Measurements from ENCODE around the gene PCNT.
A peak's percentile ranks its signal among the peaks of the same experiment; 100 is the strongest.
"Not testable (repeated sequence)": the region's sequence is repeated elsewhere in the genome, so short reads cannot be mapped to it uniquely, and the experiment has no call there.

The PCNT gene

DNA sequence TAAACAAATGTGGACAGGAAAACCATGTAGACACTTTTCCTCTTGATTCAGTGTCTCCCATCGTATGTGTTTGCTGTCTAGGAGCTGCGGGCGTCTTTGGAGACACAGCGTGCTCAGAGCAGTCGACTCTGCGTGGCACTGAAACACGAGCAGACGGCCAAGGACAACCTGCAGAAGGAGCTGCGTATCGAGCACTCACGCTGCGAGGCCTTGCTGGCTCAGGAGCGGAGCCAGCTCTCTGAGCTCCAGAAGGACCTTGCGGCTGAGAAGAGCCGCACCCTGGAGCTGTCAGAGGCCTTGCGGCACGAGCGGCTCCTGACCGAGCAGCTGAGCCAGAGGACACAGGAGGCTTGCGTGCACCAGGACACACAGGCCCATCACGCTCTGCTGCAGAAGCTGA lies 107.5 kb downstream of the PCNT start:
- DNase-seq (ENCODE audit: low read depth in 1 of 2, low spot score in 1 of 2) = no peak
- H3K4me3 ChIP-seq (replicated peaks; ENCODE audit: insufficient read depth, low read length) = no peak overlapping the region
- TF ChIP-seq GABPA (IDR thresholded peaks at IDR 0.05; ENCODE audit: low read depth) (no peak), POLR2AphosphoS5 (IDR thresholded peaks at IDR 0.05; ENCODE audit: low read depth) (no peak), SPI1 (IDR thresholded peaks at IDR 0.05; ENCODE audit: borderline replicate concordance, low read depth) (no peak)
- TF ChIP-seq, protein P1, sequence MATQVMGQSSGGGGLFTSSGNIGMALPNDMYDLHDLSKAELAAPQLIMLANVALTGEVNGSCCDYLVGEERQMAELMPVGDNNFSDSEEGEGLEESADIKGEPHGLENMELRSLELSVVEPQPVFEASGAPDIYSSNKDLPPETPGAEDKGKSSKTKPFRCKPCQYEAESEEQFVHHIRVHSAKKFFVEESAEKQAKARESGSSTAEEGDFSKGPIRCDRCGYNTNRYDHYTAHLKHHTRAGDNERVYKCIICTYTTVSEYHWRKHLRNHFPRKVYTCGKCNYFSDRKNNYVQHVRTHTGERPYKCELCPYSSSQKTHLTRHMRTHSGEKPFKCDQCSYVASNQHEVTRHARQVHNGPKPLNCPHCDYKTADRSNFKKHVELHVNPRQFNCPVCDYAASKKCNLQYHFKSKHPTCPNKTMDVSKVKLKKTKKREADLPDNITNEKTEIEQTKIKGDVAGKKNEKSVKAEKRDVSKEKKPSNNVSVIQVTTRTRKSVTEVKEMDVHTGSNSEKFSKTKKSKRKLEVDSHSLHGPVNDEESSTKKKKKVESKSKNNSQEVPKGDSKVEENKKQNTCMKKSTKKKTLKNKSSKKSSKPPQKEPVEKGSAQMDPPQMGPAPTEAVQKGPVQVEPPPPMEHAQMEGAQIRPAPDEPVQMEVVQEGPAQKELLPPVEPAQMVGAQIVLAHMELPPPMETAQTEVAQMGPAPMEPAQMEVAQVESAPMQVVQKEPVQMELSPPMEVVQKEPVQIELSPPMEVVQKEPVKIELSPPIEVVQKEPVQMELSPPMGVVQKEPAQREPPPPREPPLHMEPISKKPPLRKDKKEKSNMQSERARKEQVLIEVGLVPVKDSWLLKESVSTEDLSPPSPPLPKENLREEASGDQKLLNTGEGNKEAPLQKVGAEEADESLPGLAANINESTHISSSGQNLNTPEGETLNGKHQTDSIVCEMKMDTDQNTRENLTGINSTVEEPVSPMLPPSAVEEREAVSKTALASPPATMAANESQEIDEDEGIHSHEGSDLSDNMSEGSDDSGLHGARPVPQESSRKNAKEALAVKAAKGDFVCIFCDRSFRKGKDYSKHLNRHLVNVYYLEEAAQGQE (IDR thresholded peaks at IDR 0.05; ENCODE audit: insufficient replicate concordance, low read depth) = no peak
- no peaks in the 10 kb centered on the region for H3K27me3 ChIP-seq (ENCODE audit: insufficient read depth, poor library complexity, severe bottlenecking)
- H3K27ac ChIP-seq (replicated peaks) = no peak overlapping the region; the same call in 1 of the 2 replicates

DNA sequence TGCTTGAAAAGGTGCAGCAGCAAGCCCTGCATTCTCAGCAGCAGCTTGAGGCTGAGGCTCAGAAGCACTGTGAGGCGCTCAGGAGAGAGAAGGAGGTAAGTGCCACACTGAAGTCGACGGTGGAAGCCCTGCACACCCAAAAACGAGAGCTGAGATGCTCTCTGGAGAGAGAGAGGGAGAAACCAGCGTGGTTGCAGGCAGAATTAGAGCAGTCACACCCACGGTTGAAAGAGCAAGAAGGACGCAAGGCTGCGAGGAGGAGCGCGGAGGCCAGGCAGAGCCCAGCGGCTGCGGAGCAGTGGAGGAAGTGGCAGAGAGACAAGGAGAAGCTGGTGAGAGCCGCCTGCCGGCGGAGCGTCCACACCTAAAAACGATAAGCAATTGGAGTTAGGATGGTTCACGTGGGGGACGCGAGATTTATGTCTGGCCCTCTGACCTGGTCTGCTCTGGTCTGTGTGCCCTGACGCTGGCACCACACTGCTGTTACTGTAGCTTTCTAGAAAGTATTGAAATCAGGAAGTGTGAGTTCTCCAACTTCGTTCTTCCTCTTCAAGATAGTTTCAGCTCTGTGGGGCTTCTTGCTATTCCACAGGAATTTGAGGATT lies 108.0 kb downstream of the PCNT start:
- DNase-seq (ENCODE audit: low read depth in 1 of 2, low spot score in 1 of 2) = peak in 1 of 2 experiments; percentile 68
- H3K4me3 ChIP-seq (replicated peaks; ENCODE audit: insufficient read depth, low read length) = no peak overlapping the region
- TF ChIP-seq SPI1 (IDR thresholded peaks at IDR 0.05; ENCODE audit: borderline replicate concordance, low read depth) = peak; percentile 67; the same call in 1 of the 2 replicates
- TF ChIP-seq, protein P1 (IDR thresholded peaks at IDR 0.05; ENCODE audit: insufficient replicate concordance, low read depth) = no peak
- no peaks in the 10 kb centered on the region for H3K27me3 ChIP-seq (ENCODE audit: insufficient read depth, poor library complexity, severe bottlenecking)
- H3K27ac ChIP-seq (replicated peaks) = peak overlapping the region; percentile 24

DNA sequence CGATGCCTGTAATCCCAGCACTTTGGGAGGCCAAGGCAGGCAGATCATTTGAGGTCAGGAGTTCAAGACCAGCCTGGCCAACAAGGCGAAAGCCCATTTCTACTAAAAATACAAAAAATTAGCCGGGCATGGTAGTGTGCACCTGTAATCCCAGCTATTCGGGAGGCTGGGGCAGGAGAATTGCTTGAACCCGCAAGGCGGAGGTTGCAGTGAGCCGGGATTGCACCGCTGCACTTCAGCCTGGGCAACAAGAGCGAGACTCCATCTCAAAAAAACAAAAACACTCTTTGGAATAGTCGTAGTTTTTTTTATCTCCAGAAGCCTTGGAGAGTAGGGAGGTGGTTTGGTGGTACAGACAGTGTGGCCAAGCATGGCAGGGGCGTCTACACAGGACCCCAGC lies 109.2 kb downstream of the PCNT start:
- DNase-seq (ENCODE audit: low read depth in 1 of 2, low spot score in 1 of 2); H3K27ac ChIP-seq (replicated peaks); H3K4me3 ChIP-seq (replicated peaks; ENCODE audit: insufficient read depth, low read length): not testable (repeated sequence)

DNA sequence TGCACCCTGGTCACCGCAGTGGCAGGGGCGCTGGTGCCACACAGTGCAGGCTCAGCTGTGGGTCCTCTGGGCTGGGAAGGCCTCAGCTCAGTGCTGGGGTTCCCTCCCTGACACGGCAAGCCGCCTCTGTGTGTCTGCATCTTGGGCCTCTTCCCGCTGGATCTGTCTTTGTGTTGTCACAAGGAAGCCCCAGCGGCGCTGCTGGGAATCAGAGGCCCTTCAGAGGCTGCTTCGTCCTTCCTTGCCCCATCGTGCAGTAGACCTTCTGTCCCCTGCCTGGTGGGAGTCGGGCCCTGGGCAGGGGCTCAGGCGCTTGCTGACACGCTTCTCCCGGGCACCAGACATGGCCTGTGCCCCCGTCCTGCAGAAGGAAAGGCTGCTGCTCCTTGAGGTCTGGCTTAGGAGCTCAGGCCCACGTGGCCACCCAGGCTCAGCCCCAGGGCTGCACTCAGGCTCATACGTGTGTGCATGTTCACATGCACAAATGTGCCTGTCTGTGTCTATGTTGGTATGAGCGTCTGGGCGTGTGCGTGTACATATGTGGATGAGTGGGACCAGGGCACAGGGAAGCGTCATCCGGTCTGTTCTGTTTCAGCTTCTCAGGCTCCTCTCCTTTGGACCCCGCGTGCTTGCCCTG lies 110.5 kb downstream of the PCNT start:
- no peak for DNase-seq (ENCODE audit: low read depth in 1 of 2, low spot score in 1 of 2)
- Histone ChIP-seq H3K27ac (replicated peaks) (no peak overlapping the region), H3K27me3 (ENCODE audit: insufficient read depth, poor library complexity, severe bottlenecking) (no peaks in the 10 kb centered on the region), H3K4me3 (replicated peaks; ENCODE audit: insufficient read depth, low read length) (no peak overlapping the region)
- TF ChIP-seq SPI1 (IDR thresholded peaks at IDR 0.05; ENCODE audit: borderline replicate concordance, low read depth) = no peak
- TF ChIP-seq, protein P2, sequence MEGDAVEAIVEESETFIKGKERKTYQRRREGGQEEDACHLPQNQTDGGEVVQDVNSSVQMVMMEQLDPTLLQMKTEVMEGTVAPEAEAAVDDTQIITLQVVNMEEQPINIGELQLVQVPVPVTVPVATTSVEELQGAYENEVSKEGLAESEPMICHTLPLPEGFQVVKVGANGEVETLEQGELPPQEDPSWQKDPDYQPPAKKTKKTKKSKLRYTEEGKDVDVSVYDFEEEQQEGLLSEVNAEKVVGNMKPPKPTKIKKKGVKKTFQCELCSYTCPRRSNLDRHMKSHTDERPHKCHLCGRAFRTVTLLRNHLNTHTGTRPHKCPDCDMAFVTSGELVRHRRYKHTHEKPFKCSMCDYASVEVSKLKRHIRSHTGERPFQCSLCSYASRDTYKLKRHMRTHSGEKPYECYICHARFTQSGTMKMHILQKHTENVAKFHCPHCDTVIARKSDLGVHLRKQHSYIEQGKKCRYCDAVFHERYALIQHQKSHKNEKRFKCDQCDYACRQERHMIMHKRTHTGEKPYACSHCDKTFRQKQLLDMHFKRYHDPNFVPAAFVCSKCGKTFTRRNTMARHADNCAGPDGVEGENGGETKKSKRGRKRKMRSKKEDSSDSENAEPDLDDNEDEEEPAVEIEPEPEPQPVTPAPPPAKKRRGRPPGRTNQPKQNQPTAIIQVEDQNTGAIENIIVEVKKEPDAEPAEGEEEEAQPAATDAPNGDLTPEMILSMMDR (IDR thresholded peaks at IDR 0.05; ENCODE audit: insufficient read depth, low read length) = no peak
- TF ChIP-seq GABPA (IDR thresholded peaks at IDR 0.05; ENCODE audit: low read depth) = no peak
- no peak for TF ChIP-seq POLR2AphosphoS5 (IDR thresholded peaks at IDR 0.05; ENCODE audit: low read depth)
- TF ChIP-seq, protein P1 (IDR thresholded peaks at IDR 0.05; ENCODE audit: insufficient replicate concordance, low read depth) = no peak

More for the DNA sequence above, 109.2 kb downstream of the PCNT start:
- H3K27me3 ChIP-seq (ENCODE audit: insufficient read depth, poor library complexity, severe bottlenecking) = not testable (repeated sequence)
